KMS-11 (cell line): Measurements from ENCODE around the gene ARHGEF10L.

ENCODE experiments used
- H2AFZ ChIP-seq: fragments of 200-600 bp; sonication (generic); 2 replicates; pipeline ENCODE4 v1.6.1; 2016; ENCODE audit warnings: antibody characterized with exemption, mixed run types, low read depth
- H3K27ac ChIP-seq: fragments of 200-600 bp; sonication (generic); 2 replicates; pipeline ENCODE4 v1.6.1; 2016; ENCODE audit warnings: mild to moderate bottlenecking, mixed run types
- H3K27me3 ChIP-seq: fragments of 200-600 bp; sonication (generic); 2 replicates; pipeline ENCODE4 v1.6.1; 2017; ENCODE audit warnings: mild to moderate bottlenecking, low read depth, mixed run types, moderate library complexity; ENCODE audit not compliant: insufficient read depth
- H3K36me3 ChIP-seq: fragments of 200-600 bp; sonication (generic); 2 replicates; pipeline ENCODE4 v1.6.1; 2017; ENCODE audit warnings: mild to moderate bottlenecking, mixed run types; ENCODE audit not compliant: insufficient read depth
- H3K4me1 ChIP-seq: fragments of 200-600 bp; sonication (generic); 2 replicates; pipeline ENCODE4 v1.6.1; 2016; ENCODE audit warnings: mild to moderate bottlenecking, low read depth, mixed run types; ENCODE audit not compliant: poor library complexity, severe bottlenecking
- H3K4me2 ChIP-seq: fragments of 200-600 bp; sonication (generic); 2 replicates; pipeline ENCODE4 v1.7.0; 2016; ENCODE audit warnings: mild to moderate bottlenecking, mixed run types
- H3K4me3 ChIP-seq: fragments of 200-600 bp; sonication (generic); IDR thresholded peaks from 2 replicates; pipeline ENCODE4 v1.6.1; 2017; ENCODE audit warnings: low read depth, low read length, mixed read lengths; ENCODE audit not compliant: insufficient read depth
- H3K79me2 ChIP-seq: fragments of 200-600 bp; sonication (generic); 2 replicates; pipeline ENCODE4 v1.6.1; 2016; ENCODE audit warnings: low read depth, mixed run types; ENCODE audit not compliant: insufficient read depth
- H3K9ac ChIP-seq: fragments of 200-600 bp; sonication (generic); 2 replicates; pipeline ENCODE4 v1.6.1; 2016; ENCODE audit warnings: mild to moderate bottlenecking, mixed run types
- H4K20me1 ChIP-seq: fragments of 200-600 bp; sonication (generic); 2 replicates; pipeline ENCODE4 v1.6.1; 2016; ENCODE audit warnings: mild to moderate bottlenecking, mixed run types; ENCODE audit not compliant: insufficient read depth
- TF ChIP-seq, protein P1 (sequence below): fragments of 200-600 bp; sonication (generic); conservative IDR thresholded peaks from 2 replicates; pipeline ENCODE4 v1.6.1; 2017; ENCODE audit warnings: low read depth, mild to moderate bottlenecking, antibody characterized with exemption, low read length, moderate library complexity, mixed read lengths

The ARHGEF10L gene

DNA sequence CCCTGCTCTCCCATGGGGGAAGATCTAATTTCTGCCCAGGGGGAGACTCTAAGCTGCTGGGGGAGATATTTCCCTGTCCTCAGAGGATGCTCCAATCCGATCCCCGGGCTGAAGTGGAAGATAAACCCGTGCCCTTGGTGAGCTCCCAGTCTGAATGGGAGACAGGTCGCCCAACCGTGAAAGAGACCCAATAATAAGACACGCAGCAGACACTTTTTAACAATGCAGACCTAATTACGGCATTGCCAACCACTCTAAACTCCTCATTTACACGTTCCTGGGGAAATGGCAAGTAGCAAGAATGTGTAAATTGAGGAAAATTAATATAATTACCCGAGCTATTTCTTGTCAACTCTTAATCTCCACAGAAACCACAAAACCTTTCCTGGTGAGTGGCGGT is 166.9 kb downstream of the ARHGEF10L start:
- Histone ChIP-seq H3K27me3 (peaks cover 8% of the 10 kb centered on the region; the same call in 1 of the 2 replicates), H3K4me1 (no peaks in the 10 kb centered on the region), H3K79me2 (no peaks in the 10 kb centered on the region)

DNA sequence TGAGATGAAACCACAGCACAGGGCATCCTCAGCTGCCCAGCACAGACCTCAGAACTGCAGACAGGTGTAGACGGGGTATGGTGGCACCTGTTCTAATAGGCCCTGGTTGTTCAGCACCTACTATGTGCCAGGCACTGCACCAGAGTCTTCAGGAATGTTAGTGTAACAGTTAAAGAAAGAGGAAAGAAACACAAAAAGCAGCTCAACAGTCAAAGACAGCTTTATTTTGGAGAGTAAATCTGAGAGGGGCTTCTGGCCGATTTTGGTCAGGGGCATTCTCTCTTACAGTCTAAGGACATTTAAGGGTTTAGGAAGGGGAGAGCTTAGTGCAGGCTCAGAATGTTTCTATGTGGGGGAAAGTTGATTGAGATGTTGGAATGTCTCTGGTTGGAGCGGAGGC is 170.5 kb downstream of the ARHGEF10L start:
- H3K27me3 ChIP-seq: peaks cover 12% of the 10 kb centered on the region; the same call in 1 of the 2 replicates
- no peak overlapping the region for H3K4me2 ChIP-seq
- TF ChIP-seq, protein P1, sequence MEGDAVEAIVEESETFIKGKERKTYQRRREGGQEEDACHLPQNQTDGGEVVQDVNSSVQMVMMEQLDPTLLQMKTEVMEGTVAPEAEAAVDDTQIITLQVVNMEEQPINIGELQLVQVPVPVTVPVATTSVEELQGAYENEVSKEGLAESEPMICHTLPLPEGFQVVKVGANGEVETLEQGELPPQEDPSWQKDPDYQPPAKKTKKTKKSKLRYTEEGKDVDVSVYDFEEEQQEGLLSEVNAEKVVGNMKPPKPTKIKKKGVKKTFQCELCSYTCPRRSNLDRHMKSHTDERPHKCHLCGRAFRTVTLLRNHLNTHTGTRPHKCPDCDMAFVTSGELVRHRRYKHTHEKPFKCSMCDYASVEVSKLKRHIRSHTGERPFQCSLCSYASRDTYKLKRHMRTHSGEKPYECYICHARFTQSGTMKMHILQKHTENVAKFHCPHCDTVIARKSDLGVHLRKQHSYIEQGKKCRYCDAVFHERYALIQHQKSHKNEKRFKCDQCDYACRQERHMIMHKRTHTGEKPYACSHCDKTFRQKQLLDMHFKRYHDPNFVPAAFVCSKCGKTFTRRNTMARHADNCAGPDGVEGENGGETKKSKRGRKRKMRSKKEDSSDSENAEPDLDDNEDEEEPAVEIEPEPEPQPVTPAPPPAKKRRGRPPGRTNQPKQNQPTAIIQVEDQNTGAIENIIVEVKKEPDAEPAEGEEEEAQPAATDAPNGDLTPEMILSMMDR: no peak
- no peaks in the 10 kb centered on the region for H3K36me3 ChIP-seq
- H3K27ac ChIP-seq: no peak overlapping the region
- no peaks in the 10 kb centered on the region for H3K79me2 ChIP-seq
- H3K9ac ChIP-seq: no peak overlapping the region
- no peaks in the 10 kb centered on the region for H3K4me1 ChIP-seq
- H2AFZ ChIP-seq: no peak overlapping the region
- H4K20me1 ChIP-seq: no peaks in the 10 kb centered on the region
- H3K4me3 ChIP-seq: no peak overlapping the region

More for the DNA sequence above, 166.9 kb downstream of the ARHGEF10L start:
- Histone ChIP-seq H3K27ac (no peak overlapping the region), H3K4me3 (no peak overlapping the region), H2AFZ (no peak overlapping the region), H3K9ac (no peak overlapping the region), H4K20me1 (no peaks in the 10 kb centered on the region), H3K4me2 (no peak overlapping the region), H3K36me3 (no peaks in the 10 kb centered on the region)
- TF ChIP-seq, protein P1: no peak

DNA sequence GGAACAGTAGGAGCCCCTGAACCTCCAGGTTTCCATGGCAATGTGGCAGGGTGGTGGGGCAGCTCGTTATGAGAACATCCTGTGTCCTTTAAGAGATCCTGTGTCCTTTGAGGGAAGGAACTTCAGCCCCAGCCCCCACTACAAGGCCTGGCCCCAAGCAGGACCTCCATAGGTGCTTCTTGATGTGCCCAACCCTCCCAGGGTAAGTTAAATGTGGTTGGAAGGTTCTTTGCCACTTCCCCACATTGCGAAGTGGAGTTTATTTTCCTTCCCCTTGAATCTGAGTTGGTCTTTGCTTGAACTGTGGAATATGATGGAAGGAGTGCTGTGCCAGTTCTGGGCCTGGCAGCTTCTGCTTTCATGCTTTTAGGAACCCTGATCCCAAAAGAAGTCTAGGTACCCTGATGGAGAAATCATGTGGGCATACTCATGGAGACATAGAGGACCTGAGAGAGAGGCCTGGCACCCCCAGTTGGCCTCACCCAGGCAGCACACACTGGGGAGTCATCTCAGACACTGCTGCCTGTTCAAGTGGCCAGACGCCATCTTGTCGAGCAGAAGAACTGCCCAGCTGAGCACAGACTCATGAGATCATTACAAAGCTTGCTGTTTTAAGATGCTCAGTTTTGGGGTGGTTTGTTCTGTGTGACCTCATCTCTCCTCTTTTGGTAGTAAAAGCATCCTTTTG is 171.5 kb downstream of the ARHGEF10L start:
- Histone ChIP-seq H3K9ac (no peak overlapping the region), H3K27me3 (peaks cover 13% of the 10 kb centered on the region; the same call in 1 of the 2 replicates), H3K4me2 (no peak overlapping the region), H2AFZ (no peak overlapping the region), H4K20me1 (no peaks in the 10 kb centered on the region), H3K4me1 (no peaks in the 10 kb centered on the region), H3K27ac (no peak overlapping the region), H3K79me2 (no peaks in the 10 kb centered on the region), H3K4me3 (no peak overlapping the region), H3K36me3 (no peaks in the 10 kb centered on the region)
- TF ChIP-seq, protein P1: no peak

DNA sequence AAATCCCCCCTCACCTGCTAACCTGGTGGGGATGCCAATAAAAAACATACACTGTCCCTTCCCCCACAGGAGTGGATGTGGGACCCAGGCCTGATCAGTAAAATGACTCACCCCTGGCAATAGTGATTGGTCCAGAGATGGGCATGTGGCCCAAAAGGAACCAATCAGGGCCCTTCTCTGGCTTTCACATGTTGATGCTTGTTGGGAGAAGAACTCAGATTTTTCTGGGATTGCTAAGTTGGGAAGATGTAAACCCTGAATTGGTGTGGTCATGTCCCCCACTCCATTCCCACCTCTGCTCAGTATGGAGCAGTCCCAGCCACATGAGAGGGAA is 172.0 kb downstream of the ARHGEF10L start:
- TF ChIP-seq, protein P1: no peak

More for the DNA sequence above, 172.0 kb downstream of the ARHGEF10L start:
- Histone ChIP-seq H3K36me3 (no peaks in the 10 kb centered on the region), H4K20me1 (no peaks in the 10 kb centered on the region), H2AFZ (no peak overlapping the region), H3K4me2 (no peak overlapping the region), H3K9ac (no peak overlapping the region), H3K4me3 (no peak overlapping the region), H3K27ac (no peak overlapping the region), H3K79me2 (no peaks in the 10 kb centered on the region), H3K4me1 (no peaks in the 10 kb centered on the region), H3K27me3 (peaks cover 13% of the 10 kb centered on the region; the same call in 1 of the 2 replicates)
